NCI-H1092 (cell line): ENCODE results near the gene NLRC5.

Source experiments
- DNase-seq: peaks from one replicate; lab custom pipeline; 2025; lab: John Stamatoyannopoulos, UW

Gene NLRC5

DNA sequence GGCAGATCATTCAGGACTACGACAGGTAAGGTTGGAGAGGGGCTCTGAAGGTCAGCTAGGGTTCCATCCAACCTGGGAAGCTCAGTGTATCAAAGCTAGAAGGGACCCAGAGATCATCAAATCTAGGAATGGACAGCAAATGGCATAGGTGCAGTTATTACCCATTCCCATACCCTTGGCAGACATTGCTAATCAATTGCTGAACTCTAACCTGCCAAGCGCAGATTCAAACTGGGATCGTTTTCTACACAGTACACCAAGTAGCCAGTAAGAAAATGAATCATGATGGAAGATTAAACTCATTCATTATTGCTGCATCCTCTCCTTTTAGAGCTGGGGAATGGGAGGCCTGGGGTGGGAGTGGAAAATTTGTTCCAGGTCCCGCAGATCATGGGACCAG, 136.6 kb downstream of the NLRC5 start:
- DNase-seq = no peak

DNA sequence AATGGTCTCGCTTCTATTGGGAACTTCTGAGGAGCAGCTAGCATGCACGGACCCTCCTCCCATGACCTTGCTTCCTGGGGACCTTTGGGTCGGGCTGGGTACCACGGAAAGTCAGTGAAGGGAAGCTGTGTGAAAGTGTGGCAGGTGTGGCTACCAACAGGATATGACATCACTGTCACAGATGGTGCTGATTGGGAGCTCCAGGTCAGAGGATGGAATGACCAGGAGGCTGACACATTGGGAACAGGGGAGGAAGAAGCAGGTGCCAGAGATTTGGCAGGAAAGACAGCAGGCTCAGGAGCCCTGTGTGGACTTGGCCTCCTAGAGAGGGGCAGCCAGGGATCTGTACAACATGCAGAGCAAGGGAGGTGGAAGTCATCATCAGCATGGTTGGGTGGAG, 137.1 kb downstream of the NLRC5 start:
- no peak for DNase-seq

DNA sequence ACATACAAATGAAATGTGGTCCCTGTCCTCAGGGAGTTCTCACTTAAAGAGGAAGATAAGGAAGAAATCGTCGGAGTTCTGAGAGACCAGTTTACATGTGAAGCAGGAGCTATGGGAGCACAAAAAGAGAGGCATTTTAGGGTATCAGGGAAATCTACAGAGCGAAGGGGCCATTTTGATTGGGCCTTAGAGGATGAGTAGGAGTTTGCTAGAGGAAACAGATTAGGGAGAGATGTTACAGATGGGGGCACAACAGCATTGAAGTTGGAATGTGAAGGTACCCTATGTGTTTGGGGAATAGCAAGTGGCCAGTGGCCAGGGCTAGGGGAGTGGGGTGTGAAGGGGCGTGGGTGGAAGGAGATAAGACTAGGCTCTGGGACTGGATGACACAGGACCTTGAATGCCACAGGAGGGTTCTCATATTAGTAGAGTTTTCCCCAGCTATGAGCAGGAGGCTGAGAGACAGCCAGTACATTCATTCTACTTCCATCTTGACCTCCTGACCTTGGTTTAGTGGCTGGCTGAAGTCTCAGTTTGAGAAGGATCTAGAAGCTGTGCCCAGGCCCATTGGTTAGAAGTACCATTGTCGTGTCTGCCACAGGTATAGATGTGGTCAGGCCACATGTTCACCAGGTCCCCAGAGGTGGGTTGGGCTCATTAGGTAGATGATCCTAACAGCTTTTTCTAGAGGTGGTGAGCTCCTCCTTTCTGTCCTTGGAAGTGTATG, 137.8 kb downstream of the NLRC5 start:
- no peak for DNase-seq

DNA sequence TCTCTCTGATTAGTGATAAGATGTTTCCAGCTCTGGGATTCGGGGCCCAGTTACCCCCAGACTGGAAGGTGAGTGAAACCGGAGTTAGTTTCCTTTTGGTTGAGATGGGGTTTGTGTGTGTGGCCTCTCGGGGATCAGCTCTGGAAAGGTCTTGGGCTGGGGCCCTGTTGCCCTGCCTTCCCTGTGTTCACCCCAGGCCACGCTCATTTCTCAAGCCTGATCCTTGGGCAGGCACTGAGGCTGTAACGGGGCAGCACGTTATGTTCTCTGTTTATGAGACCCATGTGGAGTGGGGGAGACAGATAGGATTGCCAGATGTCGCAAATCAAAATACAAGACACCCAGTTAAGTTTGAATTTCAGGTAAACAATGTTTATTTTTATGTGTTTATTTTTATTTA, 138.5 kb downstream of the NLRC5 start:
- no peak for DNase-seq

DNA sequence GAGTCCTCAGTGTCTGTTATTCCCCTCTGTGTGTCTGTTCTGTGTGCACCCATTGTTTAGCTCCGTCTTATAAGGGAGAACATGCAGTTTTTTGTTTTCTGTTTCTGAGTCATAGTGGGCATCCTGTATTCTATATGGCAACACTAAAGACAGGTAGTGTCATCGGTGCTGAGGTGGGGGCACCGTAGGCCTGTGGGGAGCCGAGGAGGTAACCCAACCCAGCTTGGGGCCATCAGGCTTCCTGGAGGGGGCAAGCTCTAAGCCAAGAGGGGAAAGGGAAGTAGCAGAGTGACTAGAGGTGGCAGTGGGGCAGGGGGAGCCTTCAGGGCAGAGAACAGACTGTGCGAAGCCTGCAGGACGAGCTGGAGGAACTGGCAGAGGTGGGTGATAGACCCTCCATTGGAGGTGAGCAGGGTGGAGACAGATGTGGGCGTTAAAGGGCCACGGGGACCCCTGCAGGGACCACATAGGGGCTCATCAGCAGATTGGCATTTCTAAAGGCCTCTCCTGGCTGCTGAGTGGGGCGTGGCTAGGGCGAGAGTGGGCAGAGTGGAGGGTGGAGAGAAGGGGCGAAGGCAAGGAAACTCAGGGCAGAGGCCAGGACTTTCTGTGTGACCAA, 139.5 kb downstream of the NLRC5 start:
- no peak for DNase-seq

DNA sequence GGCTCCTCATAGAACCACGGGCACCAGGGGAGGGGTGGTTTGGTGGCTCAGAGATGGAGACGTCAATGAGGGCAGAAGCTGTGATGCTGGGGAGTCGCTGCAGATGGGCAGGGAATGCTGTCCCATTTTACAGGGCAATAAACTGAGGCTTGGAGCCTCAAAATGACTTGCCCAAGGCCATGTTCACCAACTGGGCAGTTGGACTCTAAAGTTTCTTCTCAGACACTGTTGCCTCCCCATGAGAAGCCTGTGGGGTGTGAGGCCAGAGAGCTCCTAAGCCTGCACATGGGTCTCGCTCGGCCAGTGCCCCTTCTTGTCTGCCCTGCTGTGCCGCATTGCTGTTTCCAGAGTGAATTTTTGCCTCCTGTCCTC, 141.6 kb downstream of the NLRC5 start:
- DNase-seq = no peak

DNA sequence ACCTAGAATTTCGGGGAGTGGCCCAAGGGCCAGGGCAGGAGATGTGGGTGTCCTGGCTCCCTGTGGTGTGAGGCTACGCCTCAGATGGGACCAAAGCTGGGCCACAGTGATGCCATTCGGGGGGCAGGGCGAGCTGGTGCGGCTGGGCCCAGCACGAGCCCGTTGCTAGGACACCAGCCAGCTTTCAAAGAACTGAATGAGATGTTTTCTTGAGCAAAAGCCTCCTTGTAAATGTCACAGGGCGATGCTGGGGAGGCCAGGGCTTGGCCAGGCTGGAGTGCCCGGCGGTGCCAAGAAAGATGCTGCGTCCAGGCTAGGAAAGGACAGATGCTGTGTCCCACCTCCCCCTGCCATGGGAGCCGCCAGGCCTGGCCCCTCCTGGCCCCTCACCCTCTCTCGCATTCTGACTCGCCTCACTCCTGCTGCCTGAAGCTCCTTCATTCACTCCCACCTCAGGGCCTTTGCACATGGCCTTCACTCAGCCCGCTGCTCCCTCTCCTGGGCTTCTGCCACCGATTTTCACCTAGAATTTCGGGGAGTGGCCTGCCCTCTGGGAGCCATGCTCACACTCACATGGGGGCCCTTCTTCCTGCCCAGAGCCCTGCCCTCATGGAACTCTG, 142.1 kb downstream of the NLRC5 start:
- no peak for DNase-seq

DNA sequence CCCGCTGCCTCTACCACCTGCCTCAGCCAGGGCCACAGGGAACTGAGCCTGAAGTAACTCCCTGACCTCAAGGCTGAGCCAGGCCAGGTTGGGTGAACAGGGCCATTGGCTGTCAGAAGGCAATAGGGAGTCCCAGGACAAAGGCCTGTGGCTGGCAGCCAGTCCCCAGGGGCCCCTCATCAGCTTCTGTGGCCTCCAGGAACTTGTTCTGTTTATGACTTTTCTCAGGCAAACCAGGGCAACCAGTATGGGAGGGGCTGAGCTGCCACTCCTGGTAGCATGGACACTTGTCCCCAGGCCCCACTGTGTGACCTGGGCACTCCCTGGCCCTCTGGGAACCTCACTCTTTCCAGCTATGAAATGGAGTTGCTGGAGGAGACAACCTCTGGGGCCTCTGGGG, 143.1 kb downstream of the NLRC5 start:
- DNase-seq = no peak

DNA sequence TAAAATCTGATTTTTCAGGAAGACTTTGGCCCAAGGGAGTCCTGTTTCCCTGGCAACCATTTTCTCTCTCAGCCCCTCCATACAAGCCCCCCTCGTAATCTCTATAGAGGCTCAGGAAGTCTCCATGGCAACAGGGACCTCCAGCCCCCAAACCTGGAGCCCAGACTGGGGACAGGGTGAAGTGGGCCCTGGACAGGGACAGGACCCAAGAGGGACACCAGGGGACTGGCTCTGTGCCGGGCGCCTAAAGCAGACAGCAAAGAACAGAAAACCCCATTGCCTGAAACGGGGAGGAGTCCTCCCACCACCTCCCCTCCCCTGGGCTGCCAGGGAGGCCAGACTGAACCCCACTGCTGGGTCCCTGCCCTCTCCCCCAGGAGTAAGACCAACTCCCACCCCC, 143.7 kb downstream of the NLRC5 start:
- DNase-seq = no peak
